Fibroblast of mammary gland (primary cell): ENCODE data around the gene SEL1L2.

Experiments used
- DNase-seq: peaks from one replicate; pipeline ENCODE4 v3.0.0-alpha.2; 2010; ENCODE audit warnings: low read depth
- H3K4me3 ChIP-seq: 2 replicates; pipeline ENCODE4 v1.5.1; 2011; ENCODE audit warnings: low read depth, mild to moderate bottlenecking, low read length, moderate library complexity; ENCODE audit not compliant: control insufficient read depth
- TF ChIP-seq, protein P1 (sequence below): conservative IDR thresholded peaks from 2 replicates; pipeline ENCODE4 v1.5.1; 2011; ENCODE audit warnings: low read depth, low read length, inconsistent platforms; ENCODE audit not compliant: control insufficient read depth, insufficient read depth

The SEL1L2 gene

DNA sequence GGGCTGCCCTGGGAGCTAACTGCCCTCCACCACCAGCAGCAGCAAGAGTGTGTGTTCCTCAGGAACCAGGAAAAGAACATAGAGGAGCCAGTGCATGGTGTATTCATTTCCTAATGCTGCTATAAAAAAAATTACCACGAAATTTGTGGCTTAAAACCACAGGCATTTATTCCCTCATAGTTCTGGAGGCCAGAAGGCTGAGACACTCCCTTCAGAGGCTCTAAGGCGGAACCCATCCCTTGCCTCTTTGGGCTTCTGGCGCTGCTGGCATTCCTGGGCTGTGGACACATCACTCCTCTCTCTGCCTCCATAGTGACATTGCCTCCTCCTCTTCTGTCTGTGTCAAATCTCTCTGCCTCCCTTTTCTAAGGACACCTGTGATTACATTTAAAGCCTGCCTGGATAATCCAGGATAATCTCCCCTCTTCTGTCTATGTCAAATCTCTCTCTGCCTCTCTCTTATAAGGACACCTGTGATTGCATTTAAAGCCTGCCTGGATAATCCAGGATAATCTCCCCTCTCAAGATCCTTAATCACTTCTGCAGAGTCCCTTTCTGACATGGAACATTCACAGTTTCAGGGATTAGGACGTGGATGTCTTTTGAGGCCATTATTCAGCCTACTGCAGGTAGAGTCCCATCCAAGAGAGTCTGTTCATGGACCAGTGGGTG is 150.9 kb downstream of the SEL1L2 start:
- TF ChIP-seq, protein P1, sequence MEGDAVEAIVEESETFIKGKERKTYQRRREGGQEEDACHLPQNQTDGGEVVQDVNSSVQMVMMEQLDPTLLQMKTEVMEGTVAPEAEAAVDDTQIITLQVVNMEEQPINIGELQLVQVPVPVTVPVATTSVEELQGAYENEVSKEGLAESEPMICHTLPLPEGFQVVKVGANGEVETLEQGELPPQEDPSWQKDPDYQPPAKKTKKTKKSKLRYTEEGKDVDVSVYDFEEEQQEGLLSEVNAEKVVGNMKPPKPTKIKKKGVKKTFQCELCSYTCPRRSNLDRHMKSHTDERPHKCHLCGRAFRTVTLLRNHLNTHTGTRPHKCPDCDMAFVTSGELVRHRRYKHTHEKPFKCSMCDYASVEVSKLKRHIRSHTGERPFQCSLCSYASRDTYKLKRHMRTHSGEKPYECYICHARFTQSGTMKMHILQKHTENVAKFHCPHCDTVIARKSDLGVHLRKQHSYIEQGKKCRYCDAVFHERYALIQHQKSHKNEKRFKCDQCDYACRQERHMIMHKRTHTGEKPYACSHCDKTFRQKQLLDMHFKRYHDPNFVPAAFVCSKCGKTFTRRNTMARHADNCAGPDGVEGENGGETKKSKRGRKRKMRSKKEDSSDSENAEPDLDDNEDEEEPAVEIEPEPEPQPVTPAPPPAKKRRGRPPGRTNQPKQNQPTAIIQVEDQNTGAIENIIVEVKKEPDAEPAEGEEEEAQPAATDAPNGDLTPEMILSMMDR: no peak
- no peak overlapping the region for H3K4me3 ChIP-seq
- peak; percentile 64 for DNase-seq

DNA sequence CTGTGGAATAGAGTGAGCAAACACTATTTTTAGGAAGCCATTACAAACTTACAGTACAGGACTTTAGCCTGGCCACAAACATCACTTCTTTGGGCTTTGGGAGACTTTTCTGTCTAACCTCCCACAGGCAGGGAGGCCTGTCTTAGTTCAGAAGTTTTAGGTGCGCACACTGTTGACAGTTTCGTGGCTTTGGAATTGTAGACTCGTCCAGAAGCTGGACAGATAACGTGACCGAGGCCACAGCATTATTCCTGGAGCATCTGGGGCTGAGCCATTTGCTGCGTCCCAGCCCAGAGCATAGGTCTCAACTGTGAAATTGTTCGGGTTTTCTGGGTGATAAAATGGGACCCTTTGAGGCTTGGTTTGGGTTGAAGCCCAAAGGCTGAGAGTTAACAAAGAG is 151.8 kb downstream of the SEL1L2 start:
- no peak overlapping the region for H3K4me3 ChIP-seq
- TF ChIP-seq, protein P1: no peak
- DNase-seq: no peak

DNA sequence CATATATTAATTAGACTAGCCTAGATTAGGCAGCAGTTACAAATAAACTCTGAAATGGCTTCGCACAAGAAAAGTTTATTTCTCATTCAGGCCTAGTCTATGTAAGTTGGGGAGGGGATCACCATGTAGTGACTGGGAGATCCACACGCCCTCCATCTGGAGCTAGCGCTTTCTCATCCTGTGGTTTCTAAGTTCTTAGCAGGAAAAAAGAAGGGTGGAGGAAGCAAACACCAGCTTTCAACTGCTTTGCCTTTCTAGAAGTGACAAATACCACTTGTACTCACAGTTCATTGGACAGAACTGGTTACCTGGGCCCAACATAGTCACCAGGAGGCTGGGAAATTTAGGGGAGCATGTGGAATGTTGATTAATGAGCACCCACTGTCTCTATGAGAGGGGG is 158.9 kb downstream of the SEL1L2 start:
- TF ChIP-seq, protein P1: no peak

DNA sequence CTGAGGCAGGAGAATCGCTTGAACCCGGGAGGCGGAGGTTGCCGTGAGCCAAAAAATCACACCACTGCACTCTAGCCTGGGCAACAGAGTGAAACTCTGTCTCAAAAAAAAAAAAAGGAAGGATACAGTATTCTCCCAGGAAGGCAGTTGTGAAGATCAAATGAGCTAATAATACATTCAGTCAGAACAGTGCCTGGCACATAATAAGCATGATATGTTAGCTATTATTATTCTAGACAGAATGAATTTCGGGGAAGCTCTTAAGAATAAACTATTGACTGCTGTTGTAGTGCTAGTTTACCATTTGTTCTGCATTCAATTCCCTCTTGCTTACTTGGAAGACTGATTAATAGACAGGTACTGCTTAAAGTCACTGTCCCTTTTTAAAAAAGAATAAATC is 164.9 kb downstream of the SEL1L2 start:
- TF ChIP-seq, protein P1: no peak
- H3K4me3 ChIP-seq: no peak overlapping the region

More for the DNA sequence above, 158.9 kb downstream of the SEL1L2 start:
- no peak for DNase-seq
- no peak overlapping the region for H3K4me3 ChIP-seq

DNA sequence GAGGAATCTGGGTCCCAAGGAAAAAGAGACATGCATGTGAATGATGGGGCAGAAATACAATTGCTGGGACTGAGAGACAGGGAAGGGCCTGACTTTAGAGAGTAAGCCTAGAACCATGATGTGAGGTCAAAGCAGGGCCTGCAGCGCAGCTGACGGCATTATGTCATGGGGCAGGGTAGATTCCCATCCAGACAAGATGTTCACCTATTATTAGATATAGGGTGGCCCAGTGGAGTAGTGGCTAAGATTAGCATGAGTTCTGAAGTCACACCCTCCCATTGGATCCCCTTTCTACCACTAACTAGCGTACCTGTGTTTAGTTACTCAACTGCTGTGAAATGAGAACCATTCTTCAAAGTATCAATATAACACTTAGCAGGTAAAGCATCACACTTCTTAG is 166.0 kb downstream of the SEL1L2 start:
- H3K4me3 ChIP-seq: no peak overlapping the region
- TF ChIP-seq, protein P1: no peak
- DNase-seq: no peak

More for the DNA sequence above, 164.9 kb downstream of the SEL1L2 start:
- no peak for DNase-seq

DNA sequence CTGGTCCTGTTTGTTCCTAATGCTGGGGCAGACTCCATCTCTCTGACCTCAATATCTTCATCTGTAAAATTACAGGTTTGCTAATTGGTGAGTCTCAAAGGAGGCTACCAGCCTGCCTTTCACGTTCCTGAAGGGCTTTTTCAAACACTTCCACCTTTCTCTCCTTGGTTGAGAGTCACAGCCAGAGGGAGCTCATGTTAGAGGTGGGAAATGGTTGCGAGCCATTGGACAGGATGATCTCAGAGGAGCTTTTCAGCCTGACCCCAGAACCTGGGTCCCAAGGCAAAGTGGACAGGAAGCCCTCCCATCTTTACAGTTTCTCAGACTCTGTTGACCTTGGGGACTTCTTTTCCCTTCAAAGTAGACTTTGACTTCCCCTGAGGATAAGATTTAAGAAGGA is 168.0 kb downstream of the SEL1L2 start:
- TF ChIP-seq, protein P1: no peak
- no peak overlapping the region for H3K4me3 ChIP-seq
- DNase-seq: no peak

DNA sequence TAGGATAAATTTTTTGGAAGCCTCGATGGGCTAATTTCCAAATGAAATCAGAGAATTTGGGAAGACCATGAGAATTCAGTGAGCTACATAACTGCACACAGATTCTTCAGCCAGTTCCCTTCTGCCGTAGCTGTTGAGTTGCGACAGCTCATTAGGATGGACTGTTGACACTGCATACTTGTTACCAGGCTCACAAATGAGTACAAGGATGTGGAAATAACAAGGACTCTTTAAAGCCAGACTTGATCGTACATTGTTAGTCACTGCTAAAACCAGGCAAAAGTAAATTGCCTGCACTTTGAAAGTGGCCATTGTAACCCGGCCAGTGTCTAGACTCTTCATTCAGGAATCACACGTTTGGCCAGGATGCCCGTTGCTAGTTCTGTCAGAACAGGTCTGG is 168.5 kb downstream of the SEL1L2 start:
- DNase-seq: peak; percentile 61
- TF ChIP-seq, protein P1: no peak
- H3K4me3 ChIP-seq: no peak overlapping the region
